NCI-H2196 treated with DMSO at 0.1 percent for 48 hours (cell line): Measurements from ENCODE around the gene MAP7D1.
"Not testable (repeated sequence)": the region's sequence is repeated elsewhere in the genome, so short reads cannot be mapped to it uniquely, and the experiment has no call there.

Source experiments
- DNase-seq: peaks from one replicate; lab custom pipeline; 2025; ENCODE audit not compliant: unreplicated experiment; lab: John Stamatoyannopoulos, UW

The MAP7D1 gene

GRCh38 chr1:36166938-36167905 lies 11.3 kb downstream of the MAP7D1 start:
- no peak for DNase-seq

- DNase-seq, result no peak
Measured at GRCh38 chr1:36168514-36168913, 12.6 kb downstream of the MAP7D1 start.

GRCh38 chr1:36170643-36171412 lies 14.9 kb downstream of the MAP7D1 start:
- no peak for DNase-seq

- no peak for DNase-seq
Measured at GRCh38 chr1:36172017-36172747, 16.2 kb downstream of the MAP7D1 start.

GRCh38 chr1:36172983-36173382 lies 17.0 kb downstream of the MAP7D1 start:
- no peak for DNase-seq

GRCh38 chr1:36174713-36175112 lies 18.8 kb downstream of the MAP7D1 start:
- DNase-seq, result no peak

- no peak for DNase-seq
Measured at GRCh38 chr1:36175137-36176095, 19.5 kb downstream of the MAP7D1 start.

GRCh38 chr1:36176106-36176949 lies 20.4 kb downstream of the MAP7D1 start:
- DNase-seq, result no peak

GRCh38 chr1:36177589-36178431 lies 21.9 kb downstream of the MAP7D1 start:
- no peak for DNase-seq

- DNase-seq, result no peak
Measured at GRCh38 chr1:36178471-36179219, 22.7 kb downstream of the MAP7D1 start.

- no peak for DNase-seq
Measured at GRCh38 chr1:36179220-36179600, 23.2 kb downstream of the MAP7D1 start.

GRCh38 chr1:36182734-36183133 lies 26.8 kb downstream of the MAP7D1 start:
- DNase-seq, result no peak

GRCh38 chr1:36183309-36183856 lies 27.4 kb downstream of the MAP7D1 start:
- DNase-seq, result no peak

GRCh38 chr1:36187800-36188593 lies 32.0 kb downstream of the MAP7D1 start:
- DNase-seq, result peak; percentile 82

- DNase-seq, result not testable (repeated sequence)
Measured at GRCh38 chr1:36196805-36197204, 40.8 kb downstream of the MAP7D1 start.

- no peak for DNase-seq
Measured at GRCh38 chr1:36198641-36199040, 42.7 kb downstream of the MAP7D1 start.
